Measurements from ENCODE around the gene CIAO2B. TPM values are rescaled to one million over a fixed set of nuclear protein-coding genes. Genes with fewer than 3 reads are reported as not detected.

CIAO2B gene
- total RNA-seq, 1 experiment from 2014 or later = 83.0 TPM

DNA sequence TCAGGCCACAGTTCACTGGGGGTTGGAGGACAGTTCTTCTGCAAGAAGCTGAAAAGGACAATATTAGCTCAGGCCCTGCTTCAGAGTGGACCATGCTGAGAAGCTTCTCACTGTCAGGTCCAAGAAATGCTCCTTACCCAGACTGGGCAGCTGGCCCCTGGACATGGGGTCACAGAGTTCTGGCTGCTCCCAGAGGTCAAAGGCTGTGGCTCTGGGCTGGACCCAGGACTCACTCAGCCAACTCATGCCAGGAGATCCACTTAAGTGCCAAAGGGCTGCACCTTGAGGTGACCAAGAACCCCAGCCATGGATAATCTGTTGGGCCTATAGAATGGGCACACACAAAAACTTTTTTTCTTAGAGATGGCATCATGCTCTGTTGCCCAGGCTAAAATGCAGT, 5.2 kb upstream of the CIAO2B start:
- no peak overlapping the region for H2BK12ac ChIP-seq (ENCODE audit: insufficient read length, low read depth, low read length)
- no peaks in the 10 kb centered on the region for H3K27me3 Mint-ChIP-seq (ENCODE audit: low read depth)
- no peaks in the 10 kb centered on the region for H3K79me1 ChIP-seq (ENCODE audit: insufficient read depth, low read depth, low read length, poor library complexity, severe bottlenecking)
- no peak overlapping the region for H3K9ac ChIP-seq (ENCODE audit: extremely low read depth, insufficient read length, low read length)
- no peak overlapping the region for H3K23ac ChIP-seq (ENCODE audit: insufficient read length, low read depth, low read length)
- H3K23me2 ChIP-seq (ENCODE audit: insufficient read length, low read depth, low read length, poor library complexity, severe bottlenecking) = peaks cover 7% of the 10 kb centered on the region
- H3K4me3 Mint-ChIP-seq = no peak overlapping the region
- H2AK5ac ChIP-seq (ENCODE audit: insufficient read length, low read length) = no peak overlapping the region
- no peak overlapping the region for H3K14ac ChIP-seq (ENCODE audit: insufficient read depth, low read length)
- H3K9me3 Mint-ChIP-seq = no peaks in the 10 kb centered on the region
- H2BK5ac ChIP-seq (ENCODE audit: insufficient read length, low read length) = no peak overlapping the region
- no peak overlapping the region for H2BK15ac ChIP-seq (ENCODE audit: low read depth, low read length)
- H3K27ac ChIP-seq (ENCODE audit: insufficient read length, low read depth, low read length) = no peak overlapping the region
- TF ChIP-seq, protein P1, sequence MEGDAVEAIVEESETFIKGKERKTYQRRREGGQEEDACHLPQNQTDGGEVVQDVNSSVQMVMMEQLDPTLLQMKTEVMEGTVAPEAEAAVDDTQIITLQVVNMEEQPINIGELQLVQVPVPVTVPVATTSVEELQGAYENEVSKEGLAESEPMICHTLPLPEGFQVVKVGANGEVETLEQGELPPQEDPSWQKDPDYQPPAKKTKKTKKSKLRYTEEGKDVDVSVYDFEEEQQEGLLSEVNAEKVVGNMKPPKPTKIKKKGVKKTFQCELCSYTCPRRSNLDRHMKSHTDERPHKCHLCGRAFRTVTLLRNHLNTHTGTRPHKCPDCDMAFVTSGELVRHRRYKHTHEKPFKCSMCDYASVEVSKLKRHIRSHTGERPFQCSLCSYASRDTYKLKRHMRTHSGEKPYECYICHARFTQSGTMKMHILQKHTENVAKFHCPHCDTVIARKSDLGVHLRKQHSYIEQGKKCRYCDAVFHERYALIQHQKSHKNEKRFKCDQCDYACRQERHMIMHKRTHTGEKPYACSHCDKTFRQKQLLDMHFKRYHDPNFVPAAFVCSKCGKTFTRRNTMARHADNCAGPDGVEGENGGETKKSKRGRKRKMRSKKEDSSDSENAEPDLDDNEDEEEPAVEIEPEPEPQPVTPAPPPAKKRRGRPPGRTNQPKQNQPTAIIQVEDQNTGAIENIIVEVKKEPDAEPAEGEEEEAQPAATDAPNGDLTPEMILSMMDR (conservative IDR thresholded peaks at IDR 0.05) = no peak
- H2BK20ac ChIP-seq (ENCODE audit: low read depth, low read length, poor library complexity, severe bottlenecking) = no peak overlapping the region
- H3K4me1 ChIP-seq (ENCODE audit: insufficient read depth, low read length) = no peaks in the 10 kb centered on the region
- H3K79me2 ChIP-seq (ENCODE audit: insufficient read depth, low read length) = no peaks in the 10 kb centered on the region
- DNase-seq = no peak
- no peaks in the 10 kb centered on the region for H3K9me3 ChIP-seq (ENCODE audit: control insufficient read depth, low read depth, low read length)
- H3K4me2 ChIP-seq (ENCODE audit: insufficient read depth, insufficient read length, low read length) = no peak overlapping the region
- no peak overlapping the region for H2AFZ ChIP-seq (ENCODE audit: low read length)
- no peaks in the 10 kb centered on the region for H4K20me1 ChIP-seq (ENCODE audit: control insufficient read depth, insufficient read depth, insufficient read length)
- no peaks in the 10 kb centered on the region for H3K27me3 ChIP-seq (ENCODE audit: insufficient read depth, low read length)
- H3K56ac ChIP-seq (ENCODE audit: insufficient read length, low read depth, low read length) = no peak overlapping the region
- no peak overlapping the region for H4K91ac ChIP-seq (ENCODE audit: insufficient read length, low read depth, low read length)
- no peak overlapping the region for H4K8ac ChIP-seq (replicated peaks; ENCODE audit: insufficient read length, low read depth, low read length)
- H4K5ac ChIP-seq (ENCODE audit: insufficient read length, low read depth, low read length) = no peak overlapping the region
- H3K27ac Mint-ChIP-seq = no peak overlapping the region
- peaks cover 13 to 41% (median 34%) of the 10 kb centered on the region in 3 experiments; a peak in 6 of 7 replicates for H3K36me3 Mint-ChIP-seq (ENCODE audit: insufficient read depth in 1 of 3, low read depth in 3 of 3)
- no peak overlapping the region for H3K4ac ChIP-seq (ENCODE audit: low read depth, low read length)
- H3T11ph ChIP-seq (ENCODE audit: low read length) = no peak overlapping the region
- H3K18ac ChIP-seq (ENCODE audit: insufficient read length, low read depth, low read length) = no peak overlapping the region
- no peak overlapping the region for H2BK120ac ChIP-seq (ENCODE audit: low read depth, low read length, poor library complexity, severe bottlenecking)
- H3K4me1 Mint-ChIP-seq = peaks cover 5 to 11% of the 10 kb centered on the region in 2 experiments
